Dedifferentiated amniotic fluid mesenchymal stem cell (primary cell): ENCODE data around the gene TUBB4B.

ENCODE experiments used
- DNase-seq: peaks from one replicate; pipeline ENCODE4 v3.0.0-alpha.2; 2016; ENCODE audit errors: extremely low spot score

TUBB4B gene

GRCh38 chr9:137240841-137241489, at the start of gene TUBB4B:
TUBB4B (plus strand) TSS chr9:137241287; CDS start chr9:137241361, 74 bp downstream.
- DNase-seq, result peak; percentile 100

- DNase-seq, result no peak
Measured at GRCh38 chr9:137191691-137192447, 49.2 kb upstream of the TUBB4B start.

- no peak for DNase-seq
Measured at GRCh38 chr9:137192448-137192780, 48.7 kb upstream of the TUBB4B start.

- no peak for DNase-seq
Measured at GRCh38 chr9:137192859-137193258, 48.2 kb upstream of the TUBB4B start.

GRCh38 chr9:137193771-137194170, 47.3 kb upstream of the TUBB4B start:
- no peak for DNase-seq

- no peak for DNase-seq
Measured at GRCh38 chr9:137194388-137194787, 46.7 kb upstream of the TUBB4B start.

- no peak for DNase-seq
Measured at GRCh38 chr9:137194909-137195308, 46.2 kb upstream of the TUBB4B start.

- DNase-seq, result no peak
Measured at GRCh38 chr9:137195525-137196220, 45.4 kb upstream of the TUBB4B start.

- DNase-seq, result no peak
Measured at GRCh38 chr9:137198051-137198901, 42.8 kb upstream of the TUBB4B start.

- DNase-seq, result no peak
Measured at GRCh38 chr9:137198902-137199283, 42.2 kb upstream of the TUBB4B start.

GRCh38 chr9:137199411-137200121, 41.5 kb upstream of the TUBB4B start:
- DNase-seq, result no peak

GRCh38 chr9:137200311-137201204, 40.5 kb upstream of the TUBB4B start, which contains the start of gene TPRN:
TPRN (minus strand) TSS chr9:137200741; CDS start chr9:137200711, 30 bp downstream.
- DNase-seq, result peak; percentile 98

GRCh38 chr9:137201205-137201868, 39.8 kb upstream of the TUBB4B start:
- DNase-seq, result no peak

GRCh38 chr9:137202966-137203365, 38.1 kb upstream of the TUBB4B start:
- no peak for DNase-seq

- no peak for DNase-seq
Measured at GRCh38 chr9:137204731-137205125, 36.4 kb upstream of the TUBB4B start.

- DNase-seq, result peak; percentile 86
Measured at GRCh38 chr9:137205126-137206069, 35.7 kb upstream of the TUBB4B start, which contains the start of the genes NDOR1 and TMEM203. NDOR1 (plus strand) TSS chr9:137205700; CDS start chr9:137205778, 78 bp downstream. TMEM203 (minus strand) TSS chr9:137205648; CDS start chr9:137205414, 234 bp downstream.

GRCh38 chr9:137206602-137207001, 34.5 kb upstream of the TUBB4B start:
- no peak for DNase-seq

- DNase-seq, result no peak
Measured at GRCh38 chr9:137211532-137211931, 29.6 kb upstream of the TUBB4B start.
